ENCODE results near the gene PHB1.

The PHB1 gene

DNA sequence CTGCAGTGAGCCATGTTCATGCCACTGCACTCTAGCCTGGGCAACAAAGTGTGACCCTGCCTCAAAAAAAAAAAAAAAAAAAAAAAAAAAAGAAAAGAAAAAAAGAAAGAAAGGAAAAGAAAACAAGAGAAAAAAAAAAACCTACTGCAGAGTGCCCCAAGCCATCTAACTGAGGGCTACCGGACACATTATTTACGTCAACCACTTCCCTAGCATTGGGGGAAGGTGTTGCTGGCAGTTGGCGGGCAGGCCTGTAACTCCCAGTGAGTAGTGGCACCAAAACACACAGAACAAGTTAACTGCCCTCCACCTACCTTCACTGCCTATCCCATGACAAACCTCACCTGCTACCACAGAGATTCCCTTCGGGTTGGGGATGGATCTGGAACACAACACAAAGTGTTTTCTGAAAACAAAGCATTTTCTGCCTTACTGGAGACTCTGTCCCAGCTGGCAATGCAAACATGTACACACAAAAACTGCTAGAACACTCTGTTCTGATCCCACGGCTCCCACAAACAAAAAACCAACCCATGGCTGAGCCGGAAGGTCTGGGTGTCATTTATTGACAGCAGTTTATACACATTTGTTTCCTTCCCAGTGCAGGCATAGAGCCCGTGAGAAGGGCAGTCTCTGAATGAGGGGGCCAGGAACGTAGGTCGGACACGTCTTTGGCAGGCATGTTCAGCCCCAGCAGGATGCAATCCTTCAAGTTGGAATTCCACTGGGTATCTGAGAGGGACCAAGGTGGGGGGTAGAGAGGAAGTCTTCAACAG is 11.0 kb downstream of the PHB1 start:
- DNase-seq: no peak

DNA sequence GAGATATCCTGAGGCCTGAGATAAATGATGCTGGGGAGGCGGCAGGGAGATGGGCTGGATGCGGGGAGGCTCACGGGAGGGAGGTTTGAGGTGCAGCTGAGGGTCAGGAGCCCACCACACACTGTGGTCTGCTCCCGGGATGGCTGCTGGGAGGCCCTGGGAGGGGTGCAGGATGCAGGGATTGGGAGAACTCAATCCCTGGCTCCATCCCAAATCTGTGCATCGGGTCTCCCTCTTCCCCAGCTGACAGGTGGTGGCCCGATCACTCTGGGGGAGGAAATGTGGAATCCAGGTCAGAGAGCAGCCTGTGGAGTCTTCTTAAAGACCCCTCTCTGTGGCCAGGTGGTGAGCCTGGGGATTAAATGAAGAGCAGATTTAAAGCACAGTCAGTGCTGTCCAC is 12.0 kb downstream of the PHB1 start:
- no peak for DNase-seq

DNA sequence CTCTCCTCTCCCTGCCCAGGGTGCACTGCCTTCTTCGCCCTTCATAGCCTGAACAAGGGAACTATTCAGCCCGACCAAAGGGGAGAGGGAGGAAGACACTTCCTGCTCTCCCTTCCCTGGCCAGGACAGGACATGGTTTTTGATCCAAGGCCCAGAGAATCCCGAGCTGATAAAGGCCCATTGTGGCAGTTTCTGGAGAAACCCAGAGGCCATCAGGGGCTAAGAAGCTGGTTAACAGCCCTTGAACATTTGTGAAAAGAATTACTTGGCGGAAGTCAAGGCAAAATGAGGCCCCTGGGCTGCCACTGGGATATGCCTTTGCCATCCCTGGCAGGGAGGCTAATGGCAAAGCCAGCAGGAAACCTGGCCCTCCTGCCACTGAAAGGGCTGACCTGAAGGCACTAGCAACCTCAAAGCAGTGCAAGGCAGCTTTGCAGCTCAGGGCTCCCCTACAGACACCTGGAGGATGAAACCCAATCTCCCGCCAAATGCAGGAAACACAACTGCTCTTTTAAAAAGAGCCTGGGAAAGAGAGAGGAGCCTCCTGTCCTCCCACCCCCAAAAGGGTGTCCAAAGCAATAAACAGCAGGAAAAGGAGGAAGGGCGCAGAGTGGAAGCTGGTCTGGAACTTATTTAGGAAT is 12.6 kb downstream of the PHB1 start:
- DNase-seq: no peak

DNA sequence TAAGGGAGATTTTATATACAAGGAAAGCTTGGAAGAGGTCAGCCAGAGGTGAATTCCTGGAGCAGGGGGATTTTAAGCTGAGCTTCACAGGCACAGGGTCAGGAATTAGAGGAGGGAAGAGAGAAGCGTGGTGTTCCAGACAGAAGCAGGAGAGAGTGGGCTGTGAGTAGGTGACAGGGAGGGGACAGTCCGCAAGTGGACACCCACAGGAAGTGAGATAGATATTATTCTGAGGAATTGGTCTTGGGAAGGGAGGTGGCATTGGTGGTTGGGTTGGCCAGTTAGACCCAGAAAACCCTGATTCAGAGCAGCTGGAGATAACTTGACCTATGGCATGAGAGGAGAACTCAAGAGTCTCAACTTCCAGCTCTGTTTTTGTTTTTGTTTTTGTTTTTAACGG is 14.7 kb downstream of the PHB1 start:
- DNase-seq: no peak

DNA sequence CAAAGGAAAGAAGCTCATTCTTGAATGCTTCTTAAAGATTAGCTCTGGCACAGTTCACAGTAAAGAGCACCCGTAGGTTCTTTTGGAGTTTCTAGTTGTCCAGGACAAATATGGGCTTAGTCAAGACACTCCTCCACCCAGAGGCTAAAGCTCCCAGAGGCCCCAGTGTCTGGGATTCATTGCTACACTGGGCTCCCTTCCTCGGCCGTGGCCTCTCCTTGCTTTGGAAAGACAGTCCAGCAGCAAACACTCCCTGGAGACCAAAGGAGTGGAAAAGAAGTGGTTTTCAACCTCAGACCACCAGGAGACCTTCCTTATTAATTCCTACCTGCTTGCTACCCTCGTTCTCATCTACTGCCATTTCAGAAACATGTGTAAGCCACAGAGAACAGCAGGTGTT is 17.1 kb downstream of the PHB1 start:
- DNase-seq: no peak

DNA sequence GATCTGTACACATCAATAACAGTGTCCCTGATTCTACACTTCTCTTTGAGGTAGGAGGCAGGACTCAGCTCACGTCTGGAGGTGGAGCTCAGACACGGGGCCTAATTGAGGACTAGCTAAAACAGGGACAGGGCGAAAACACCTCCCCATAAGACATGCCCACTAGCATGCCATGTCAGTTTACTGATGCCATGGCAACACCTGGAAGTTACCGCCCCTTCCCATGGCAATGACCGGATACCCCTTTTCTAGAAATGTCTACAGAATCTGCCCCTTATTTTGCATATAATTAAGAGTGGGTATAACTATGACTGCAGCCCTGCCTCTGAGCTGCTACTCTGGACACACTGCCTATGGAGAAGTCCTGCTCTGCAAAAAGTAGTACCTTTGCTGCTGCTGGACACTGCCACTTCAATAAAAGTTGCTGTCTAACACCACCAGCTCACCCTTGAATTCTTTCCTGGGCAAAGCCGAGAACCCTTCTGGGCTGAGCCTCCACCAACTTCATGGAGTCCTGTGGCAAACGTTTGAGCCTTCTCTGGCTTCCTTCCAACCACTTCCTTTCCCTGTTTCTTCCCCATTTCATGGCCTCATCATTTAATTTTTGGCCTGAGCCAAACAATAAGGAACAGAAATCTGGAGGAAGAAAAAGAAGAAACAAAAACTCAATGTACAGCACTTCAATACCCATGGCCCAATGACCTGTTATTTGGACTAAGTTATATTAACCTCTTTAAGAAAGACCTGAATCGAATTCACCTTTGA is 21.0 kb downstream of the PHB1 start:
- DNase-seq: no peak

DNA sequence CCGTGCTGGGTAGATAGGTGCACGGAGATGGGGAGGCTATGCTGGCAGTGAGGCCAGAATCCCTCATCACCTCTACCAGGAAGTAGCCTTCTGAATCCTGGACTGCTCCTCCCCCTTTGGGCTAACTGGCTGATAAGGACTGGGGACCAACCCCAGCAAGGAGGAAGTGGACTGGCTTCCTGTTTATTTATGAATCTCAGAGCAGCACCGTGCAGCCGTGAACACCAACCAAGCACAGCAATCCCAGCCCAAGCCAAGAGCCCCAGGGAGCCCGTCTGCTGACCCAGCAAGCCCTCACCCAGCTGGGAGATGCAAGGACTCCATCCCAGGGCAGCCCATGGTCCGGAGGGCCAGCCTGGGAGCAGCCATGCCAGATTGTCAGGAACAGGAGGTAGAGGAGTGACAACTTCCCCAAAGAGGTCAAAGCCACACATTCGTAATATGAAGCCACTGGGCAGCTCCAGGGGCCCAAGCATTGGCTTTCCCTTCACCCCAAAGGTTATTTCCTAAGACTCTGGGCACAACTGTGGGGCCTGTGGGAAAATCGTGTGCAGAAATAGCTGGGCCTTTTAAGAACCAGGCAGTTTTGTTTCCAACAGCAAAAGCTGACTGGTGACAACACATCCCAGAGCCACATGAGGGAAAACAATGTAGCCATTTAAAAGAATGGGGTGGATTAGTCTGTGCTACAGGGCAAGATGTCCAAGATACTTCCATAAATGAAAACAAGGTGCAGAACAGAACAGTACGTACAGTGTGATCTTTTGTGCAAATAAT is 23.9 kb downstream of the PHB1 start:
- DNase-seq: peak; percentile 25

DNA sequence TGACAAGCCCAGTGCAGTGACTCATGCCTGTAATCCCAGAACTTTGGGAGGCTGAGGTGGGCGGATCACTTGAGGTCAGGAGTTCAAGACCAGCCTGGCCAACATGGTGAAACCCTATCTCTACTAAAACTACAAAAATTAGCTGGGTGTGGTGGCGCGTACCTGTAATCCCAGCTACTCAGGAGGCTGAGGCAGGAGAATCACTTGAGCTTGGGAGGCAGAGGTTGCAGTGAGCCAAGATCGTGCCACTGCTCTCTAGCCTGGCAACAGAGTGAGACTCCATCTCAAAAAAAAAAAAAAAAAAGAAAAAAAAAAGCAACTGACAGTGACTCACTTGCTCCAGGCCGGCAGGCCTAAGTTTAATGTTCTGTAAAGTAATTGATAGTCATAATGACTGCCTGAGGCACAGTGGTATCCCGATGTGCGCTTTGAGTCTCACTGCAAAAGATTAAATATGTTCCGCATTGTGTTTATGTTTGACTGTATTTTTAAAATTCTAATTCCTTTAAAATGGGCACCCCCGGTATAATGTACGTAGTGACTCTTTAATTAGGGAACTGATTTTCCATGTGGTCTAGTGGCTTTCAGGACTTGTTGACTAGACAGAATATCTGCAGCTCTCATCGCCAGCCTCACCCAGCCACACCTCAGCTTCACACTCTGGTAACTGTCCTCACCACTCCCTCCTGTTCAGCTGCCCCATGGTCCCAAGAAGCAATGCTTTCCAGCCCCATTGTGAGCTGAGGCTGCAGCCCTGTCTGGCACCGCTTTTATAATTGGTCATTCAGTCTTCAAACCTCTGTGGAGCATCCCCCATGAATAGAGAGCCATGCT is 25.0 kb downstream of the PHB1 start:
- peak; percentile 13 for DNase-seq

DNA sequence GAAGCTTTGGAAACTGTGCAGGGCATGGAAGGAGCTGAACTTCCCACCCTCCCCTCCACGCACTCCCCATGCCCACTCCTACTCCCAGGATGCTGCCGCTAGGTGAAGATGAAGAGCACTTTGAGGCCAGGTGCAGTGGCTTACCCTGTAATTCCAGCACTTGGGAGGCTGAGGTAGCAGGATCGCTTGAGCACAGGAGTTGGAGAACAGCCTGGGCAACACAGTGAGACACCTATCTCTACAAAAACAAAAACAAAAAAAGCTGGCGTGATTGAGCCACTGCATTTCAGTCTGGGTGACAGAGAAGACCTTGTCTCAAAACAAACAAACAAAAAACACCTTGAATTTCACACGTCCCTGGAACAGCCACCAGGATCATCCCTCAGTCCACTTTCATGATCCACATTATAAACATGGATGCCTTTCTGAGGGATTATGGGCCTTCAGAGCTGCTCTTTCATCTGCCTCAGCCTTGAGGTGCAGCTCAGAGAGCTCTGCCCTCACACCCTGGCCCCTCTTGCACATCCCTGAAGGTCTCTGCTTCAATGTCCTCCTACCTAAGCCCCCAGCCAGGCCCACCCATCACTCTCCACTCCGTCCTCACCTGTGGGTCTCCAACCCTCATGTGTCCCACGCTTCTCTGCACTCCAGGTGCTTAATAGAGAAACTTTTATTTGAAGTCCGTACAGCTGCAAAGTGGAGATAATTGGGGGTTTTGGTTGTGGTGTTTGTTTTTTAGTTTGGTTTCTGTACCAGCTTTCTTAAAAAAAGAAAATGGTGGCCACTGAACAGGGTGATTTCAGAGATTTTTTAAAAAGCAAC is 25.8 kb downstream of the PHB1 start:
- no peak for DNase-seq

DNA sequence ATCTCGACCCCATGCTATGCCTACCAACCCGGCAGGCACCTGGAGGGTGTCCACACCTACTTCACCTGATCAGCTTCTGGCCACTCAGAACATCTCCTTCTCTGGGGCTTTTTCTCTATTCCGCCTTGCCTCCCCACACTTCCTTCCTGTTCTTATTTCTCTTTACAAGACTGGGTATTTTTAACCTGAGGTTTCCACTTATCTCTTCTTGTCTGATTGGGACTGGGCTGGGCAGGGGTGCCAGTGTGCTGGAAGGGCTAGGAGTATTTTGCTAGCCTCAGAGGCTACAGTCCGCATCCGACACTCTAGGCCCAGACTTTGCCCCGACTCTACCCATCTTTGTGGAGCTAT is 26.4 kb downstream of the PHB1 start:
- peak; percentile 42 for DNase-seq

DNA sequence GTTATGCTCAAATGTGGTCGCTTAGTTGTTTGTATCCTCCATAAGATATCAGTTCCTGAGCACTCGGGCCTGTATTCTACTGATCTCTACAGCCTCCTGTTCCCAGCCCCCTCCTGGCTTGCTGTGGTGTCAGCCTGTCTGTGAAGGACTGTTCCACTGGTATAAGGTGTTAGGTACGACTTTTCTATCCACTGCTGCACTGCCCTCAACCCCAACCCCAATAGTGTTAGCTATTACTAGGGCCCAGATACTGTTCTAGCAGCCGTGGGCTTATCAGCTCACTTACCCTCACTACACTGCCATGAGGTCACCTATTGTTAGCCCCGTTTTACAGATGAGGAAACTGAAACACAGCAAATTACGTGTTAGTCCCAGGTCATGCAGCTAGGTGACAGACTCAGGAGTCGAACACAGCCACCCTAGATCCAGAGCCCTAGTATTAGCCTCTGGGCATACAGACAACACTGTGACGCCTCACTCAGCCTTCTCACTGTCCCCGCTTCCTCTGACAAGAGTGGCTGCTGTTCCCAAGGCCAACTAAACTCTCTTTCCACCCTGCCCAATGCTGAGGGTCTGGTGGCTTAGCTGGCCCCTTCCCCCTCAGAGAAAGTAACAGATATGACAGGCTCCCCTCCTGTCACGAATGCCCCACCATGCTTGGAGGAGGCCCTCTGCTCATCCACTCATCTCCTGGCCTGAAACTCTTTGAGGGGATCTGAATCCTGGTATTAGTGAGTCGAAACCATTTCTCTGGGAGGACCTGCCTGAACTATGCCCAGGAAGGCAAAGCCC is 27.0 kb downstream of the PHB1 start:
- DNase-seq: no peak

DNA sequence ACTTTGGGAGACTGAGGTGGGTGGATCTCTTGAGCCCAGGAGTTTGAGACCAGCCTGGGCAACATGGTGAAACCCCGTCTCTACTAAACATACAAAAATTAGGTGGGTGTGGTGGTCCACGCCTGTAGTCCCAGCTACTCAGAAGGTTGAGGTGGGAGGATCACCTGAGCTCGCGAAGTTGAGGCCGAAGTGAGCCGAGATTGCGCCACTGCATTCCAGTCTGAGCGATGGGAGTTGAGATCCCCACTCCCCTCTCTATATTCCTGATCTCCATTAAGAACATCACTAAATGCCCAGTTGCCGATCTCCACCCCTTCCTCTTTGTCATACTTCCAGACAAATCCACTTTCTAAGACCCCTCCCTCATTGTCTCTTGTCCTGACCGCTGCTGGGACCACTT is 28.3 kb downstream of the PHB1 start:
- DNase-seq: no peak

DNA sequence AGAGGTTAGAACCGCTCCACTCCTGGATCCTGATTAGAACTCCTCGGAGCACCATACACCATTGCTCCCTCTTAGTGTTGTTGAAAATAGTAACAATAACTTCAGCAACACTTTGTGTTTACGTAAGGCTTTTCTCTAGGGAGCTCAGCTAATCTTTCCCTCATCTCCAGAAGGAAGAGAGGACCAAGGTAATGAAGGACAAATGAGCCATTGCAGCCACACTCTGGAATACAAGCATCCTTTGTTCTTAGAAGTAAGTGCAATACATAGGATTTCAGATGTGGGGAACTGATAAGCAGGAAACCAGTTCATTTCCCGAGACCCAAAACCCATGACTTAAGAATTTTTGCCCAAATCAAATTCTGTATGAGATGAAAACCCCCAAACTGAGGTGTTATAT is 29.7 kb downstream of the PHB1 start:
- no peak for DNase-seq

DNA sequence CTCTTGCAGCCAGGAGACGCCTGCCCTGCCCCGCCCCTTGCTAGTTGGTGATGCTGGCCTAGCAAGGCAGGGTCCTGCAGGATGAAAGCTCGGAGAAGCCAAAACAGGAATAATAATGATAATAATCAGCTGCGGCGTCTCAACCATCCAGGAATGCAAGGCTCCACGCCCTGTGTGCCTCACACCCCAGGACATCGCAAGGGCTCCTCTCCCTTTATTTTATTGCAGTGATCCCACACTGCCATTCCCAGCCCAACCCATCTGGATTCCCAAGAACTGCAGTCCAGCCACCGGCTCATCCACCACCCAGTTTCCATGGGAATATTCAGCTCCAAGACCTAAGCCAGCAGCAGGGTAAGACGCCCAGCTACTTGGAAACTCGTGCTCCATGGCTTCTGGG is 31.6 kb downstream of the PHB1 start:
- no peak for DNase-seq

DNA sequence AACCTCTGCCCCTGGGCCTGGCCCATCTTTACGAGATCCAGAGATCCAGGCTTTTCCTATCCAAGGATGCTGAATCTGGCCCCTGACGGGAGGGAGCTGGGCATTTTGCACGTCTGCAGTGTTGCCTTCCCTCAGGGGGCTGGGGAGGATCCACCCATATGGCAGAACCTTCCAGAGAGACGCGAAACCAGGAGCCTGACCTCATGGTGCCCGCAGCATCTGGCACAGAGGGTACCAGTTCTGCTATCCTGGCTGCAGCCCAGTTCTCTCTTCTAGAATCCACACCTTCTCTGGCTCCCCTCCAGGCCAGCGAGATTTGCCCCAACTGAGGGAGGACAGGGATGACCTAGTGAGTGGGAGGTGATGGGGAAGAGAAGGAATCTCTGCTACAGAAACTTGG is 32.1 kb downstream of the PHB1 start:
- no peak for DNase-seq

DNA sequence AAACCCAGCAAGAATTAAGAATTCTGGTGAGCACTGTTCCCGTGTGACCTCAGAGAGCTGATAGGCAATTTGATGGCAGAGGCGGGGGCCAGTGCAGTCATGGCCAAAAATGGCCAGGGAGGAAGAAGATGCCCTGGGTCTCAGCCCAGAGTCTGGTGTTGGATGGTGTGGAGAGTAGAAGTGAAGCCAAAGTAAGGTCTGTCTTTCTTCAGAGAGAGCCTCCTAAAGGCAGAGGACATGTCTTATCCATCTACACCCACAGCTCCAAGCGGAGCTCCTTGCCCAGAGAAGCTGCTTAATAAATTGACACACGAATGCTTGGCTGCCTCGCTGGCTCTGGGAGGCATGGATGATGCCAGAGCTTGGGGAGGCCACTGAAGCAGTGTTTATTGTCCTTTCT is 32.9 kb downstream of the PHB1 start:
- no peak for DNase-seq

DNA sequence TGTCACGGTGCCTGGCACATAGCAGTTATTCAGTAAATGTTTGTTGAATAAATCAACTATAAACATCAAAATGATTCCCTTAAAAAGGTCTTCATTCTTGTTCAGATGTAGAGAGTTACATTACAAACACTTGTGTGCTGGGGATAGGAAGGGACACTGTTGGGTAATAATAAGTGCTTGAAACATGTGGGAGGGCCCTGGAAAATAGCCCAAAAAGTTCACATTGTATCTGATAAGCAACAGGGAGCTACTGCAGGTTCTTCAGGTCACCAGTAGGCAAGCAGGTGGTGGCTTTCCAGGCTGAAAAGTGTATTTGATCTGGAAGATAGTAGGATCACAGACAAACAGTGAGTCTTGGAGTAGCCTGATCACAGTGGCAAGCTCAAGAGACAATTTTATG is 33.6 kb downstream of the PHB1 start:
- DNase-seq: no peak

DNA sequence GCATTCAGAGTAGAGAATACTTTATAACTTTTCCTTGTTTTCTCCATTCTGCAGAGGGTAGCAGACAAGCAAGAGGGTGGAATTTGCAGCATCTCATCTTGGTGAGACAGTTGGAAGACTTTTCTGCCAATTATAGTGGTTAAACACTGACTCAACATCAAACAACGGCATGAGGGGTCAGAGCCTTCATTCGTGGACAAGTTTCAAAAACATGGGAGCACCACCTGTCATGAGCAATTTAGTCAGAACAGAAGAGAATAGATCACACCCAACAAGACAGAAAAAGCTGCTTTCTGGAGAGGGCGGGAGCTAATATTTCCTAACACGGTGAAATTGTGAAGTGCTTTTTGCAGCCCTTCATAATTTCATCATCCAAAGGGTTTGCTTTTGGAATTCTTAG is 34.8 kb downstream of the PHB1 start:
- DNase-seq: no peak

DNA sequence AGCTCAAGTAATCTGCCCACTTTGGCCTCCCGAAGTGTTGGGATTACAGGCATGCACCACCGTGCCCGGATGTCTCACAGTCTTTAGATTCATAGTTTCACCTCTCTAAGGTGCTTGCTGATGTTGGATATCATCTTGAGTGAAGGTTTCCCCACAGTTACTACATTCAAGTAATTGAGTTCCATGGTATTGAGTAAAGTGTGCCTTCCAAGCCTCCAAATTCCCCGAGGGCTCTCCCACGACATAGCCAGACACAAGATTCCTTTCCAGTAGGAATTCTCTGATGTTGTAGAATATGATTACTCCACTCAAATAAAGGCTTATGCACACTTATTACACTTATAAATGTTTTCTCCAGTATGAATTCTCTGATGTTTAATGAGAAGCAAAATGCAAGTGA is 36.4 kb downstream of the PHB1 start:
- DNase-seq: no peak

DNA sequence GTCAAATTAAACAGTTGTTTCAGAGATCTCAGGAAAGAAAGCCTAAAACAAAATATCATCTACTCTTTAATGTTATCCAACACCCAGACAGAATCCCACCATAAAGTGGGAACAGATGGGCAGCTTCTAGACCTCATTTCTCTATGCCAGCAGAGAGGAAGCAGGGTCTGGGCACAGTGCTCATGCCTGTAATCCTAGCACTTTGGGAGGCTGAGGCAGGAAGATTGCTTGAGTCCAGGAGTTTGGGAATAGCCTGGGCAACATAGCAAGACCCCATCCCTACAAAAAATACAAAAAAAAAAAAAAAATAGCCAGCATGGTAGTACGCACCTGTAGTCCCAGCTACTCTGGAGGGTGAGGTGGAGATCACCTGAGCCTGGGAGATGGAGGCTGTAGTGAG is 39.1 kb downstream of the PHB1 start:
- DNase-seq: no peak

DNA sequence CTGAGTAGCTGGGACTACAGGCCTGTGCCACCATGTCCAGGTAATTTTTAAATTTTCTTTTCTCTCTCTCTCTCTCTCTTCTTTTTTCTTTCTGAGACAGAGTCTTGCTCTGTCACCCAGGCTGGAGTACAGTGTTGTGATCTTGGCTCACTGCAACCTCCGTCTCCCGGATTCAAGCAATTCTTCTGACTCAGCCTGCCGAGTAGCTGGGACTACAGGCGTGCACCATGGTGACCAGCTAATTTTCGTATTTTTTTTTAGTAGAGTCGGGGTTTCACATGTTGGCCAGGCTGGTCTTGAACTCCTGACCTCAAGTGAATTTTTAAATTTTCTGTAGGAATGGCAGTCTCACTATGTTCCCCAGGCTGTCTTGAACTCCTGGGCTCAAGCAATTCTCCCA is 41.6 kb downstream of the PHB1 start:
- DNase-seq: no peak

Measured in activated CD4-positive, alpha-beta T cell treated with anti-CD3 and anti-CD28 coated beads, Interleukin-2, Interleukin-6, amounts not matched to agents 100 ng/mL and 50 ng/mL, durations not matched to agents 16 hours and 8 hours (primary cell).